Measurements from ENCODE around the gene VWA8. TPM values are rescaled to one million over a fixed set of nuclear protein-coding genes. Genes with fewer than 3 reads are reported as not detected.

The VWA8 gene
- total and polyA plus RNA-seq, 2 of the 13 experiments (the other 11 are each of a cell fraction or from before 2014, with no cell fraction given): 9.1 to 17.3 TPM

GRCh38 chr13:41605319-41606285 is 355.3 kb downstream of the VWA8 start (continued):
- TF ChIP-seq, protein P1, sequence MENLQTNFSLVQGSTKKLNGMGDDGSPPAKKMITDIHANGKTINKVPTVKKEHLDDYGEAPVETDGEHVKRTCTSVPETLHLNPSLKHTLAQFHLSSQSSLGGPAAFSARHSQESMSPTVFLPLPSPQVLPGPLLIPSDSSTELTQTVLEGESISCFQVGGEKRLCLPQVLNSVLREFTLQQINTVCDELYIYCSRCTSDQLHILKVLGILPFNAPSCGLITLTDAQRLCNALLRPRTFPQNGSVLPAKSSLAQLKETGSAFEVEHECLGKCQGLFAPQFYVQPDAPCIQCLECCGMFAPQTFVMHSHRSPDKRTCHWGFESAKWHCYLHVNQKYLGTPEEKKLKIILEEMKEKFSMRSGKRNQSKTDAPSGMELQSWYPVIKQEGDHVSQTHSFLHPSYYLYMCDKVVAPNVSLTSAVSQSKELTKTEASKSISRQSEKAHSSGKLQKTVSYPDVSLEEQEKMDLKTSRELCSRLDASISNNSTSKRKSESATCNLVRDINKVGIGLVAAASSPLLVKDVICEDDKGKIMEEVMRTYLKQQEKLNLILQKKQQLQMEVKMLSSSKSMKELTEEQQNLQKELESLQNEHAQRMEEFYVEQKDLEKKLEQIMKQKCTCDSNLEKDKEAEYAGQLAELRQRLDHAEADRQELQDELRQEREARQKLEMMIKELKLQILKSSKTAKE (CRISPR knock-in tag; IDR thresholded peaks at IDR 0.05; ENCODE audit: borderline replicate concordance): no peak
- no peak for TF ChIP-seq ZNF672 (CRISPR knock-in tag; IDR thresholded peaks at IDR 0.05)
- TF ChIP-seq CBX1 (IDR thresholded peaks at IDR 0.05; ENCODE audit: low read depth): no peak
- no peak for TF ChIP-seq PAXIP1 (CRISPR knock-in tag; conservative IDR thresholded peaks at IDR 0.05)
- TF ChIP-seq YEATS4 (CRISPR knock-in tag; IDR thresholded peaks at IDR 0.05; ENCODE audit: borderline replicate concordance): no peak
- TF ChIP-seq NR2F6 (IDR thresholded peaks at IDR 0.05): no peak
- TF ChIP-seq NR2F6 (CRISPR knock-in tag; IDR thresholded peaks at IDR 0.05): no peak
- TF ChIP-seq, protein P2, sequence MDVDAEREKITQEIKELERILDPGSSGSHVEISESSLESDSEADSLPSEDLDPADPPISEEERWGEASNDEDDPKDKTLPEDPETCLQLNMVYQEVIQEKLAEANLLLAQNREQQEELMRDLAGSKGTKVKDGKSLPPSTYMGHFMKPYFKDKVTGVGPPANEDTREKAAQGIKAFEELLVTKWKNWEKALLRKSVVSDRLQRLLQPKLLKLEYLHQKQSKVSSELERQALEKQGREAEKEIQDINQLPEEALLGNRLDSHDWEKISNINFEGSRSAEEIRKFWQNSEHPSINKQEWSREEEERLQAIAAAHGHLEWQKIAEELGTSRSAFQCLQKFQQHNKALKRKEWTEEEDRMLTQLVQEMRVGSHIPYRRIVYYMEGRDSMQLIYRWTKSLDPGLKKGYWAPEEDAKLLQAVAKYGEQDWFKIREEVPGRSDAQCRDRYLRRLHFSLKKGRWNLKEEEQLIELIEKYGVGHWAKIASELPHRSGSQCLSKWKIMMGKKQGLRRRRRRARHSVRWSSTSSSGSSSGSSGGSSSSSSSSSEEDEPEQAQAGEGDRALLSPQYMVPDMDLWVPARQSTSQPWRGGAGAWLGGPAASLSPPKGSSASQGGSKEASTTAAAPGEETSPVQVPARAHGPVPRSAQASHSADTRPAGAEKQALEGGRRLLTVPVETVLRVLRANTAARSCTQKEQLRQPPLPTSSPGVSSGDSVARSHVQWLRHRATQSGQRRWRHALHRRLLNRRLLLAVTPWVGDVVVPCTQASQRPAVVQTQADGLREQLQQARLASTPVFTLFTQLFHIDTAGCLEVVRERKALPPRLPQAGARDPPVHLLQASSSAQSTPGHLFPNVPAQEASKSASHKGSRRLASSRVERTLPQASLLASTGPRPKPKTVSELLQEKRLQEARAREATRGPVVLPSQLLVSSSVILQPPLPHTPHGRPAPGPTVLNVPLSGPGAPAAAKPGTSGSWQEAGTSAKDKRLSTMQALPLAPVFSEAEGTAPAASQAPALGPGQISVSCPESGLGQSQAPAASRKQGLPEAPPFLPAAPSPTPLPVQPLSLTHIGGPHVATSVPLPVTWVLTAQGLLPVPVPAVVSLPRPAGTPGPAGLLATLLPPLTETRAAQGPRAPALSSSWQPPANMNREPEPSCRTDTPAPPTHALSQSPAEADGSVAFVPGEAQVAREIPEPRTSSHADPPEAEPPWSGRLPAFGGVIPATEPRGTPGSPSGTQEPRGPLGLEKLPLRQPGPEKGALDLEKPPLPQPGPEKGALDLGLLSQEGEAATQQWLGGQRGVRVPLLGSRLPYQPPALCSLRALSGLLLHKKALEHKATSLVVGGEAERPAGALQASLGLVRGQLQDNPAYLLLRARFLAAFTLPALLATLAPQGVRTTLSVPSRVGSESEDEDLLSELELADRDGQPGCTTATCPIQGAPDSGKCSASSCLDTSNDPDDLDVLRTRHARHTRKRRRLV (CRISPR knock-in tag; IDR thresholded peaks at IDR 0.05): no peak
